Right lobe of liver (tissue), 4 donors: ENCODE results near the gene SCGB1A1.

Source experiments
- POLR2A ChIP-seq: fragments of 450-650 bp; IDR thresholded peaks from one replicate; pipeline ENCODE4 v1.6.1; 2017; ENCODE audit warnings: antibody characterized with exemption, mild to moderate bottlenecking
- TF ChIP-seq, protein P1 (sequence below), 4 donors: fragments of 200-600 bp in 3 of 4; fragments of 450-650 bp in 1 of 4; IDR thresholded peaks; one replicate each; pipeline versions ENCODE4 v1.5.1 to v1.8.0; 2016 to 2022; ENCODE audit warnings: antibody characterized with exemption in 4 of 4, mild to moderate bottlenecking in 2 of 4
- donor health status: DM: no; HTN: no; CAD: no.
- donor health status: DM: no; HTN: no; CAD: no.
- donor health status: DM: no; HTN: yes; CAD: no.

GRCh38 chr11:62472063-62472884 lies 53.4 kb downstream of the SCGB1A1 start:
- TF ChIP-seq, protein P1, sequence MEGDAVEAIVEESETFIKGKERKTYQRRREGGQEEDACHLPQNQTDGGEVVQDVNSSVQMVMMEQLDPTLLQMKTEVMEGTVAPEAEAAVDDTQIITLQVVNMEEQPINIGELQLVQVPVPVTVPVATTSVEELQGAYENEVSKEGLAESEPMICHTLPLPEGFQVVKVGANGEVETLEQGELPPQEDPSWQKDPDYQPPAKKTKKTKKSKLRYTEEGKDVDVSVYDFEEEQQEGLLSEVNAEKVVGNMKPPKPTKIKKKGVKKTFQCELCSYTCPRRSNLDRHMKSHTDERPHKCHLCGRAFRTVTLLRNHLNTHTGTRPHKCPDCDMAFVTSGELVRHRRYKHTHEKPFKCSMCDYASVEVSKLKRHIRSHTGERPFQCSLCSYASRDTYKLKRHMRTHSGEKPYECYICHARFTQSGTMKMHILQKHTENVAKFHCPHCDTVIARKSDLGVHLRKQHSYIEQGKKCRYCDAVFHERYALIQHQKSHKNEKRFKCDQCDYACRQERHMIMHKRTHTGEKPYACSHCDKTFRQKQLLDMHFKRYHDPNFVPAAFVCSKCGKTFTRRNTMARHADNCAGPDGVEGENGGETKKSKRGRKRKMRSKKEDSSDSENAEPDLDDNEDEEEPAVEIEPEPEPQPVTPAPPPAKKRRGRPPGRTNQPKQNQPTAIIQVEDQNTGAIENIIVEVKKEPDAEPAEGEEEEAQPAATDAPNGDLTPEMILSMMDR (IDR thresholded peaks at IDR 0.05): no peak
- TF ChIP-seq POLR2A: no peak
